Measurements from ENCODE around the gene DNAJB14.
"Not testable (repeated sequence)": the region's sequence is repeated elsewhere in the genome, so short reads cannot be mapped to it uniquely, and the experiment has no call there.

Gene DNAJB14

GRCh38 chr4:99946356-99947189 lies at the start of gene DNAJB14:
DNAJB14 (minus strand) TSS chr4:99946618; CDS start chr4:99946571, 47 bp downstream.
- DNase-seq (ENCODE audit: low read depth in 3 of 3, low spot score in 1 of 3) = peak; percentile 36 to 64 (median 59)

GRCh38 chr4:99991741-99992140 lies 45.3 kb upstream of the DNAJB14 start:
- no peak for DNase-seq (ENCODE audit: low read depth in 3 of 3, low spot score in 1 of 3)

GRCh38 chr4:99987681-99988080 lies 41.3 kb upstream of the DNAJB14 start:
- DNase-seq (ENCODE audit: low read depth in 3 of 3, low spot score in 1 of 3) = no peak

GRCh38 chr4:99986792-99987191 lies 40.4 kb upstream of the DNAJB14 start:
- DNase-seq (ENCODE audit: low read depth in 3 of 3, low spot score in 1 of 3) = no peak

DNA sequence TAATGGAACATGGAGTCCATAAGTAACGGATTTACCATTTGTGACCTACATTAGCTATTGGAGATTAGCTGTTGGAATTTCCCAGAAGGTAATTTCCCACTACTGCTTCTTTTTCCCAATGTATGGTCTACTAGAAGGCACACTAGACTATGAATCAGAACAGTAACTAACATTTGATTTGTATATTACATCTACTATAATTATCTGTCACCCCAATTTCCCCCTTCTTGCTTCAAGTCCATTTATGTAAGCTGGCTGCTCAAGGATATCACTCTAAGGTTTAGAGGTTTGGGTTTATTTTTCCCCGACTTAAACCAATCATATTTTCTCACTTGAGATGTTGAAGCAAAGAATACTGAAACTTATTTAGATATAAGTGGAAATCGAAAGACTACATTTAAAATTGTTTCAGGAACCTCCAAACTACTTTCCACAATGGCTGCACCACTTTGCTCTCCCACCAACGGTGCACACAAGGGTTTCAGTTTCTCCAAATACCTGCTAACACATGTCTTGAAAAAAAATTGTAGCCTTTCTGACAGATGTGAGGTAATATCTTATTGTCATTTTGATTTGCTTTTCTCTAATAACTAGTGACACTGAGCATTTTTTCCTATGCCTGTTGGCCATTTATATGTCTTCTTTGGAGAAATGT lies 37.0 kb upstream of the DNAJB14 start:
- DNase-seq (ENCODE audit: low read depth in 3 of 3, low spot score in 1 of 3) = no peak

DNA sequence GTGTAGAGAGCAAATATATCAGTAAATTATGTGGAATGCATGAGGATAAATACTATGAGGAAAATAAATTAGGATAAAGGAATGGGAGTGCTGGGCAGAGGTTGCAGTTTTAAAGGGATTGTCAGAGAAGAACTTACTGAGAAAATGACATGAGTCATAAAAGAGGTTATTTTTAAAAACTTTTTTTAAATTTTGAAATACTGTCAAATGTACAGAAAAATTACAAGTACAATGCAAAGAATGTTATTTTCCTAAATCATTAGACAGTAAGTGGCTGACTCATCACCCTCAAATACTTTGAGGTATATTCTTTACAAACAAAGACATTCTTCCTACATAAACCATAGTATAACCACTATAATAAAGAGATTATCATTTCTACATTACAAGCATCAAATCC lies 33.5 kb upstream of the DNAJB14 start:
- no peak for DNase-seq (ENCODE audit: low read depth in 3 of 3, low spot score in 1 of 3)

DNA sequence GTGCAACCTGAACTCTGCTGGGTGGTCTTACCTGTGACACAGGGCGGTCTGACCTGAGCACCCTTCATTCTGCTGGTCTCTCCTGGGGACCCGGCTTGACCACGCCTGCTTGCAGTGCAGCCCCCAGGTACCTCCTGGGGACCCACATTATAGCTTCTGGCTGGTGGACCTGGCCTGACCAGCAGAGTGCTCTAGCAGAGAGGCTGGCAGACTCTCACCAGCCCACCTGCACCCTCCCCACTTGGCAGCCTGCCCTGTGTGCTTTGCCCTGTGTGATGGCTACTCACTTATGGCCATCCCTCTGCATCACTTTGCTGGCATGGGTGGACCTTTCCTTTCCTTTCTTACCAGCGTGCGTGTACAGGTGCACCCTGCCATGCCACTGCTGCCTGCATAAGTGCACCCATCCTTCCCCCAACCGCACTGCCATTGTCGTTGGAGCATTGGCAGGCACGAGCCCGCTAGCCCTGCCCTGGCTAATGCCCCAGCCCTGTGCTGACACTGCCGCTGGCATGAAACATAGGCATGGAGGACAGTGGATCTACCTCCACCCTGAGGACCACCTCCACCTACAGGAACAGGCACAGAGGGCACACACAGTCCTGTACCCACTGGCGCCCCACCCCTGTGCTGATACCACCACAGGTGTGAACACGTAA lies 25.2 kb upstream of the DNAJB14 start:
- no peak for DNase-seq (ENCODE audit: low read depth in 3 of 3, low spot score in 1 of 3)

DNA sequence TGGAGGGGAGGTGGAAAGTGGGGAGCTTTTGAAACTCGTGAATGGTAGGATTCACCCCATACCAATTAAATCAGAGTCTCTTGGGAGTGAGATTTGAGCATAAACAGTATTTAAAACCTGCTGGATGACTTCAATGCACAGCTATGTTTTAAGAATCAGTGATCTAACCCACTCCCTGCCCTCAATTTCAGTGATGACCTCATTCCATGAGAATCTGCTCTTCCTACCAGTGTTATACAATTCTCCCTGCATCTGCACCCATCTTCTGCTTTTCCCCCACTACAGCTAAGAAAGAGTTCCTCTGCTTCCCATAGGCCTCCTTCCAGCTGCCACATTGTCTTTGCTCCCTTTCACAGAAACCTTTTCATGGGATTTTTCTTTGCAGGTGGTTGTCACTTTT lies 21.9 kb upstream of the DNAJB14 start:
- DNase-seq (ENCODE audit: low read depth in 3 of 3, low spot score in 1 of 3) = no peak

GRCh38 chr4:99966692-99967091 lies 20.3 kb upstream of the DNAJB14 start:
- no peak for DNase-seq (ENCODE audit: low read depth in 3 of 3, low spot score in 1 of 3)

DNA sequence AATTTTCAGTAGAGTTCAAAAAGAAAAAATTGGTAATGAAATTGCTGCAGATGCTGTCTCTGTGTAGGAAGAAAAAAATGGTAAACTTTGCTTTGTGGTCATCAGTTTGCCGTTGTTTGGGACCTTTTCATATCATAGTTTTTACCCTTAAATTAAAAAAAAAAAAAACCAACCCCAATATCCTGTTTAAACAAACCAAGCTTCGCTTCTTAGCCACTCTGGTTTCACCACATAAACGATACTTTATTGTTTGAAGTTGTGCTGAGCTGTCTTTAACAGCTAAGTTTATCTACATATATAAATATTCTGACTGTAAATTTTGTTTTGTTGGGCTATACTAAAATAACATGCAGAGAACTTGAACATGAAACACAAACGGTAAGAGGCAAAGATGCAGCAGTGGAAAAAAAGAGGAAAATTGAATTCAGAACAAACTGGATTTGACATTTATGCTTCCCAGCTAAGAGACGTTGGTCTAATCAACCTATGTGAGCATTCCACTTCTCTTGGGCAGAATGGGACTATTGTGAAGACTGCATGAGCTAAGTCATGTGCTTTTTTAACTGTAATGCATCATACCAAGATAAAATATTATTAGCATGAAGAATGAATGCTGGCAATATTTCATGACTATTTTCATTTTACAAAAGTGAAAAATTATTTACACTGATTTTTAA lies 19.4 kb upstream of the DNAJB14 start:
- DNase-seq (ENCODE audit: low read depth in 3 of 3, low spot score in 1 of 3) = no peak

DNA sequence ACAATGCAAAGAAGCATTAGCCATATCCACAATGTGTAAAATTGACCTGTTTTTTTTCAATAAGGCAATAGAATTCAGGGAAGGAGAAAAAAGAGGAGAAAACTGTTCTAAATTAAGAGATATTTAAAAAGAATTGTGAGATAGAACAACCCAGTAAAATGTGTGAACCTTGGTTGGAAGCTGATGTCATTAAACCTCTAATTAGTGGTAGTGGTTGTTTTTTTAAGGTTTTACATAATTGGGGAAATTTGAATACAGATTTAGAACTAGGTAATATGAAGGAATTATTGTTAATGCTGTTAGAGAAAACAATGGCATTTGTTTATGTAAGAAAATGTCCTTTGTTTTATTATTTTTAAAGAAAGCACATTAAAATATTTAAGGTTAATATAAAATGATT lies 18.8 kb upstream of the DNAJB14 start:
- no peak for DNase-seq (ENCODE audit: low read depth in 3 of 3, low spot score in 1 of 3)

DNA sequence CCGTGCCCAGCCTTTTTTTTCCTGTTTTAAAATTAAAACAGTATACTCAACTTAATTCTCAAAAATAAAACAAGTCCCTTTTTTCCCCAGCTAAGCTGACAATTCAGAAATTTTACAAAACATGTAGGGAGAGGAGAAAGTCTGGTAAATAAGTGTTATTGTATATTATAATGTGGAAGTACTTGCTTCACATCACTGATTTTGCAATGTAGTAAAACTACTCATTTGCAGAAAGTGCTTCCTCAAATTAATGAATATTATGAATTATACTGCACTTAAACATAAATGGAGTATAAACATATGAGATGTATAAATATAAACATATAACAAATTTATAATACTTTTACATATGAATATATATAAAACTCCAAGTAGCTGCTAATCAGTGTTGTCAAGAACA lies 15.3 kb upstream of the DNAJB14 start:
- DNase-seq (ENCODE audit: low read depth in 3 of 3, low spot score in 1 of 3) = no peak

GRCh38 chr4:99960648-99961047 lies 14.2 kb upstream of the DNAJB14 start:
- no peak for DNase-seq (ENCODE audit: low read depth in 3 of 3, low spot score in 1 of 3)

- not testable (repeated sequence) for DNase-seq (ENCODE audit: low read depth in 3 of 3, low spot score in 1 of 3)
Measured at GRCh38 chr4:99958207-99958606, 11.8 kb upstream of the DNAJB14 start.

GRCh38 chr4:99950913-99951254 lies 4.5 kb upstream of the DNAJB14 start:
- DNase-seq (ENCODE audit: low read depth in 3 of 3, low spot score in 1 of 3) = no peak

DNA sequence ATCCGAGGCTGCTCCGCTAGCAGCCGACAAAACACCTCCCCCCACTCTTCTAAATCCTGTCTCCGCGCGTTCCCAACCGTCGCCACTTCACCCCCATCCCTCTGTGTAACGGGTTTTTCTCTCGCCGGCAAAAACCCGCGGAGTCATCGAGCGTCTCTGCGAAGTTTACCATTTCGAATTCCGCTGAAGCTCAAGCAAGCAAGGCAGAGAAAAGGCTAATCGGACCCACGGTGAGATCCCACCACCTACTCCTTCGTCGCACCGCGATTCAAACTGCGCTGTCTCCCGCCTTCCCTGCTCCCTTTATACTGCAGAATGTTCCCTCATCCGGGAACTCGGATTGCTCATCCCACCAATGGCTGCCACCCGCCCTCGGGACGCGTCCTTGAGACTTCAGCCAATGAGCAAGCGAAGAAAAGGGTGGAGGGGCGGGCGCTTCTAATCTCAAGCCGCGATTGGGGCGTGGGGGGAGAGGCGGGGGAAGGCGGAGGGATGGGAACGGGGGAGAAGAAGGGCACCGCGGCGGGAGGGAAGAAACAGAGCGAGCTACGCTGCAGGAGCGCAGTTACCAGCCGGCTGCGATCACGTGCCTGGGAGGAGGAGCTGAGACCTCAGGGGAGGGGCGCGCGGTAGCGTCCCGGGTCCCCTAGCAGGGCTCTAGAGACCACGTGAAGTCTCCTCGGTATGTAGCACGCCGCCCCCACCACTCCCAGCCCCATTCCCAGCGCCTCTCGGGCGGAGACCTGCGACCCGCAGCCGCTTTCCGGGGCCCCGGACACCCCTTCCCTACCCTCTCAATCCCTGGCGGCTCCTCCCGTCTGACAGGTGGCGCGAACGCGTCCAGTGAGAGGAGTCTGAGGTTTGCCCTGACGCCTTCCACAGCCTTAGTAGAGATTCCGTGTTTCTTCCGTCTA lies 3.8 kb upstream of the DNAJB14 start, which contains the start of gene H2AZ1:
Gene H2AZ1, minus strand, starts transcription at position 277 of the 914 bp plus-strand sequence. Its CDS starts 105 bp downstream, at position 172.
- DNase-seq (ENCODE audit: low read depth in 3 of 3, low spot score in 1 of 3) = peak; percentile 91 to 93 (median 92)

DNA sequence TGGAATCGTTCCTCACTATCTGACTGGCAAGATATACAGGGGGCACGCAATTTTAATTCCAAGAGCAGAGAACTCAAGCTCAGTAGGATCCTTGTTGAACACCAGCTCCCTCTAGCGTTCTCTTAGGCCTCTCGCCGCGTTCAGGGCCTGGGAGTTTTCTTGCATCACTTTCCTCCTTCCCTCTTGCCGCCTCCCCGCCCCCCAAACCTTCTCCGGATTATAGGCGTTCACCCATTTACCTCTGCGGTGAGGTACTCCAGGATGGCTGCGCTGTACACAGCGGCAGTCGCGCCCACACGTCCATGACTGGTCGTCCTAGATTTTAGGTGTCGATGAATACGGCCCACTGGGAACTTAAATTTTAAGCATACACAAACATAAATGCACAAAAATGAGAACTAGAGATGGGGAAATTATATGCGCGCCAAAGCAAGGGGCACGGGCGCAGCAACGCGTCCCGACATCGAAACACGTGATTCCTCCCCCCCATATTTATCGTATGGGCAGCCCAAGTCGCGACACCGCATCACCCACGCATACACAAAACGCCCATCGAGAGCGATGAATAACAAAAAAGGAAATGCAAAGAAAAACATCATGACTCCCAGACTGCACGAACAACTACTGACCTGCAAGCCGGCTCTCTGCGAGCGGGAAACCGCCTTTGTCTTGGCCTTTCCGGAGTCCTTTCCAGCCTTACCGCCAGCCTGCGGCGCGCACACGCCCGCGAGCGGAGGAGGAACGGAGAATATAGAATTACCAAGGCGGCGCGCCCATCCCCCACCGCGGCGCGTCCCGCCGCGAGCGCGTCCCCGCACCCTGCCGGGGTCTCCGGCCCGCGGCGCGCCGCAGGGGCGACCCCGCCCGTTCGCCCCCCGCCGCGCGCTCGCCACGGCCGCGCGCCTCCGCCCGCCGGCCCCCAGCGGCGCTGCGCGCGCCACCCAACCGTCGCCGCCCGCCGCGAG lies 2.9 kb upstream of the DNAJB14 start:
- DNase-seq (ENCODE audit: low read depth in 3 of 3, low spot score in 1 of 3) = peak; percentile 69 to 79 (median 70)

DNA sequence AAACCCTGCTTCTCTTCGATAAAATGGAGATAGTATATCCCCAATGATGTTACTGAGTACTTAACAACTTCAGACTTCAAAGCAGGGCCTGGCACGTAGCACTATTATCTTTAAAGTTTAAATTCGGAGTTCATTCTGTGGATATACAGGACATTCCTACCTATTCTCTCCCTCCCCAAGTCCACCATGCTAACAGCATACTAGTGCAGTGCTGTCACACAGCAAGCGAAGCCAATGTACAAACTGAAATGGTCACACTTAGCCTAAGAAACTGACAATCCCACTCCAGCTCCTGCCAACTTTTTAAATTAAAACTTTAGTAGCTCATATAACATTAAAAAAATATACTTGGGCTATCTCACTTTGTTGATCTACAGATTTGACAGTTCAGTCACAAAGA lies 1.2 kb upstream of the DNAJB14 start:
- DNase-seq (ENCODE audit: low read depth in 3 of 3, low spot score in 1 of 3) = no peak

- no peak for DNase-seq (ENCODE audit: low read depth in 3 of 3, low spot score in 1 of 3)
Measured at GRCh38 chr4:99947190-99947578, 766 bp upstream of the DNAJB14 start.

Data from stimulated activated CD4-positive, alpha-beta T cell treated with anti-CD3 and anti-CD28 coated beads, TNF-alpha, amount 100 ng/mL, for 1 hour (primary cell).